ENCODE measurements around the gene LUZP1. TPM values are rescaled to one million over a fixed set of nuclear protein-coding genes. Genes with fewer than 3 reads are reported as not detected.

Gene LUZP1
- total and polyA plus RNA-seq, 12 donors = 7.1 to 65.3 (median 26.5) TPM

GRCh38 chr1:23174426-23175110 lies 5.9 kb upstream of the LUZP1 start:
- H3K9me3 ChIP-seq (replicated peaks in 1 of 3) = no peaks in the 10 kb centered on the region
- H3K4me1 ChIP-seq (replicated peaks in 1 of 2) = peaks cover 8 to 29% of the 10 kb centered on the region in 2 donors
- no peak for DNase-seq
- no peaks in the 10 kb centered on the region for H3K36me3 ChIP-seq (replicated peaks in 1 of 2)
- no peaks in the 10 kb centered on the region for H3K27me3 ChIP-seq
- H3K4me3 ChIP-seq = no peak overlapping the region
- no peak for TF ChIP-seq CTCF (IDR thresholded peaks at IDR 0.05)
- TF ChIP-seq POLR2A (IDR thresholded peaks at IDR 0.05) = no peak
- 48 to 59% (median 53%) methylated on average over 1 of the region's 1 CpG for WGBS, 4 donors
- intact Hi-C loops (cut with DNase I) = no loop called here
- H3K27ac ChIP-seq = no peak overlapping the region

DNA sequence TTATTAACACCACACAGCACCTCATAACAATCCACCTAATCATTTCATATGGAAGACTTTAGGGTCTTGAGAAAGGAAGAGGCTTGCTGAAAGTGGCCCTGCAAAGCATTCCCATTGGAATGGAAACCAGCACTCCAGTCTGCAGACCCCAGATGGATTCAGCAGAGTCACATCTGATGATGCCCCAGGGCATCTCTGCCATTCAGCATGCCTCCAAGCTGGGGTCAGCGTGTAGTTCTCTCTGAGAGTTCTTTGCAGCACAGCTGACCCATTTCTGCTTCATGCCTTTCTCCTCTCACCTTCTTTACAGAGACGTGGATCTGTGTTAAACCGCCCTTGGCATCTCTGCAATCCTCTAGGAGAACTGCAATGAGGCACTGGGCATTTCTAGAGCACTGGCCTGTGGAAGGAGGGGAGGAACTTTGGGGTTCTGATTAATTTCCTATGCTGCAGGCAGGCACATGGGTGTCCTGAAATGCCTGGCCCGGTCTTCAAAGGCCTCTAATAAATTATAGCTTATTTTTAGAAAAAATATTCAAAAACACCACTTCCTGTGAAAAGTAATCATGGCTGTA lies 2.6 kb upstream of the LUZP1 start:
- DNase-seq = peak in 5 of 7 donors; percentile 32 to 66 (median 47)
- Histone ChIP-seq H3K4me1 (replicated peaks in 1 of 2) (peaks cover 4 to 27% of the 10 kb centered on the region in 2 donors), H3K27me3 (no peaks in the 10 kb centered on the region), H3K27ac (peak overlapping the region in 4 of 5 donors; percentile 16 to 53 (median 40)), H3K36me3 (replicated peaks in 1 of 2) (no peaks in the 10 kb centered on the region), H3K9me3 (replicated peaks in 1 of 3) (no peaks in the 10 kb centered on the region), H3K4me3 (no peak overlapping the region)
- 25 to 45% (median 34%) methylated on average over 4 of the region's 4 CpGs for WGBS, 4 donors
- no peak for TF ChIP-seq POLR2A (IDR thresholded peaks at IDR 0.05)
- TF ChIP-seq CTCF (IDR thresholded peaks at IDR 0.05) = no peak
- intact Hi-C loops (cut with DNase I) = no loop called here

DNA sequence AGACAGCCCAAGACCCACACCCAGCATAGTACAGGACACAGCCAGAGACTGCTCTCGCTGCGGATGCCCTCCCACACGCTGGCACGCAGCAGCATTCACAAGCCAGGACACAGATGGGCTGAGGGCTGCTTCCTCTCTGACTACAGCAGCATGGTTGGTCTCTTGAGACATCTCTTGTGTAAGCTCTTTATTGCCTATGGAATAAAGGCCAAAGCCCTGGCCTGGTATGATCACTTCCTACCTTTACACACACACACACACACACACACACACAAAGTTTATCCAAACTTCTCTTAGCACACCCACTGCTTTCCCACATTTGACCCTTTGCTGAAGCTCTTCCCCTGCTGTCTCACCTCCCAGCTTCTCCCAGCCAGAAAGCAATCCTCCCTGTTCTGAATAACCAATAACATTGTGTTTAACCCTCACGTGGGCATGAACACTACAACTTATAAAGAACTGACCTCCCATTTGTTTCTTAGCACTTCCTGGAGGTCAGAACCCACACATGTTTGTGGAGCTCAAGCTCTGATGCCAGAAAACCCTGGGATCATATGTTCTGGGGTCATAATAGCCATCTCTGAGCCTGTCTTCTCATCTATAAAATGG lies 1.2 kb upstream of the LUZP1 start:
- DNase-seq = peak; percentile 39 to 82 (median 68)
- Histone ChIP-seq H3K36me3 (replicated peaks in 1 of 2) (no peaks in the 10 kb centered on the region), H3K27ac (peak overlapping the region in 3 of 5 donors; percentile 2 to 93 (median 92)), H3K9me3 (replicated peaks in 1 of 3) (no peaks in the 10 kb centered on the region), H3K27me3 (no peaks in the 10 kb centered on the region), H3K4me1 (replicated peaks in 1 of 2) (peaks cover 12 to 41% of the 10 kb centered on the region in 2 donors), H3K4me3 (no peak overlapping the region)
- intact Hi-C loops (cut with DNase I) = loop anchor here in 1 of 2 donors (5.0 kb wide), 1 partner anchor 68 kb away; no protein-coding TSS in a partner anchor
- TF ChIP-seq POLR2A (IDR thresholded peaks at IDR 0.05) = no peak
- TF ChIP-seq CTCF (IDR thresholded peaks at IDR 0.05) = no peak
- WGBS, 4 donors = 31 to 45% (median 39%) methylated on average over 4 to 5 of the region's 5 CpGs

- peak overlapping the region in 2 of 4 donors; percentile 69 to 95 for H3K4me3 ChIP-seq
- peaks cover 18 to 47% of the 10 kb centered on the region in 2 donors for H3K4me1 ChIP-seq (replicated peaks in 1 of 2)
- H3K9me3 ChIP-seq (replicated peaks in 1 of 3) = no peaks in the 10 kb centered on the region
- no peak for DNase-seq
- TF ChIP-seq POLR2A (IDR thresholded peaks at IDR 0.05) = no peak
- TF ChIP-seq CTCF (IDR thresholded peaks at IDR 0.05) = no peak
- H3K27ac ChIP-seq = peak overlapping the region; percentile 92 to 98 (median 93)
- H3K36me3 ChIP-seq (replicated peaks in 1 of 2) = no peaks in the 10 kb centered on the region
- 49 to 61% (median 50%) methylated on average over 14 of the region's 14 CpGs for WGBS, 4 donors
- H3K27me3 ChIP-seq = no peaks in the 10 kb centered on the region
- intact Hi-C loops (cut with DNase I) = loop anchor here in 1 of 2 donors (5.0 kb wide), 1 partner anchor 67 kb away; no protein-coding TSS in a partner anchor
Observed at GRCh38 chr1:23169195-23169575, 529 bp upstream of the LUZP1 start.

Data from adrenal gland (tissue), 12 donors.